ENCODE measurements around the gene EBLN1.

EBLN1 gene

GRCh38 chr10:22217842-22218241 is at the start of gene EBLN1:
EBLN1 (minus strand) TSS chr10:22218015; CDS start chr10:22209983, 8,032 bp downstream.
- no peak for DNase-seq

GRCh38 chr10:22265839-22266537 is 48.2 kb upstream of the EBLN1 start:
- DNase-seq, result no peak

GRCh38 chr10:22263106-22263505 is 45.3 kb upstream of the EBLN1 start:
- no peak for DNase-seq

GRCh38 chr10:22259280-22259679 is 41.5 kb upstream of the EBLN1 start:
- DNase-seq, result peak; percentile 30

GRCh38 chr10:22258471-22258870 is 40.7 kb upstream of the EBLN1 start:
- DNase-seq, result no peak

GRCh38 chr10:22253580-22253882 is 35.7 kb upstream of the EBLN1 start:
- peak; percentile 48 for DNase-seq

- DNase-seq, result peak; percentile 53
Measured at GRCh38 chr10:22252801-22253579, 35.2 kb upstream of the EBLN1 start.

GRCh38 chr10:22252224-22252800 is 34.5 kb upstream of the EBLN1 start:
- DNase-seq, result peak; percentile 82

- peak; percentile 75 for DNase-seq
Measured at GRCh38 chr10:22251751-22252223, 34.0 kb upstream of the EBLN1 start.

GRCh38 chr10:22250897-22251660 is 33.3 kb upstream of the EBLN1 start:
- DNase-seq, result no peak

- no peak for DNase-seq
Measured at GRCh38 chr10:22247636-22248035, 29.8 kb upstream of the EBLN1 start.

GRCh38 chr10:22246680-22247391 is 29.0 kb upstream of the EBLN1 start:
- peak; percentile 53 for DNase-seq

- DNase-seq, result no peak
Measured at GRCh38 chr10:22245567-22245966, 27.8 kb upstream of the EBLN1 start.

GRCh38 chr10:22244855-22245254 is 27.0 kb upstream of the EBLN1 start:
- DNase-seq, result no peak

GRCh38 chr10:22244001-22244400 is 26.2 kb upstream of the EBLN1 start:
- DNase-seq, result no peak

- no peak for DNase-seq
Measured at GRCh38 chr10:22243321-22243720, 25.5 kb upstream of the EBLN1 start.

GRCh38 chr10:22231260-22231659 is 13.4 kb upstream of the EBLN1 start:
- no peak for DNase-seq

- DNase-seq, result peak; percentile 46
Measured at GRCh38 chr10:22230158-22230833, 12.5 kb upstream of the EBLN1 start.

- DNase-seq, result no peak
Measured at GRCh38 chr10:22229802-22230157, 12.0 kb upstream of the EBLN1 start.

GRCh38 chr10:22228943-22229801 is 11.4 kb upstream of the EBLN1 start:
- peak; percentile 92 for DNase-seq
